Measurements from ENCODE around the gene EHD4.

DNA sequence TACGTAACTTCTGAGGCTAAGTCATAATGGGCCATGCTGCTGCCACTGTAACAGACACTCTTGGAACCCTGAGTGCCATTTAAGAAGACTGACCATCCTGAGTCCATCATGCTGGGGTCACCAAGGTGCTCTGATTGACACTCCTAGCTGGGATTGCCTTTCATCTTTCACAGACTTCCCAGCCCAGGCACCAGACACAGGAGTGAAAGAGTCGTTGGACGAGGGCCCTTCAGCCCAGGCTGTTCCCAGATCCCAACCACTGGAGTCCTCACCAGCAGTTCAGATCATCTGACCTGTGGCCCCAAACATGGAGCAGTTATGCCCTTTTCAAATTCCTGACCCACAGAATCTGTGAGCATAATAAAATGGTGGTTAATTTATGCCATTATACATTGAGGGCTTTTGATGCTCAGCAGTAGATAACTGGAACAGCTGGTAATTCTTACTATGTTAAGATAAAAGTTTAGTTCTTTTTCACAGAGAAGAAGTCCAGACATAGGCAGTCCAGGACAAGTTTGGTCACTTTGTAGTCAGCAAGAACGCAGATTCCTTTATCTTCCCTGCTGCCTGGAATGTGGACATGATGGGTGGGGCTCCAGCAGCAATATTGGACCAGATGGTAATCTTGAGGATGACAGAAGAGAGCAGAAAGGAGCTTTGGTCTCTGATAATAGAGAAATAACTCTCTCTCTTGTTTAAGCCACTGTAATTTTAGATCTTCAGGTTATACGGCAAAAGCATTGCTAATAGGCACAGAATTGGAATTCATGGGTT is 7.3 kb upstream of the EHD4 start:
- TF ChIP-seq POLR2A (IDR thresholded peaks at IDR 0.05; ENCODE audit: low read length) (no peak), GATA1 (IDR thresholded peaks at IDR 0.05; ENCODE audit: low read depth, low read length) (no peak)

All from erythroblast (primary cell).